ENCODE measurements around the gene GFOD1. TPM values are rescaled to one million over a fixed set of nuclear protein-coding genes. Genes with fewer than 3 reads are reported as not detected.

The GFOD1 gene
- total RNA-seq, 1 experiment from 2014 or later: 0.62 TPM

- no peaks in the 10 kb centered on the region for H3K4me1 ChIP-seq (ENCODE audit: control insufficient read depth, insufficient read depth, low read length)
- DNase-seq (ENCODE audit: low read depth, low spot score): no peak
- ChIA-PET POLR2A (no interaction called here), CTCF (no interaction called here)
- H3K4me3 ChIP-seq (ENCODE audit: low read depth in 2 of 2, low read length in 2 of 2): no peak overlapping the region
- in situ Hi-C loops (cut with HindIII; ENCODE audit: low pct_unique_long_range_greater_than_20kb, low sequenced_read_pairs) (no loop called here), intact Hi-C loops (cut with micrococcal nuclease; ENCODE audit: unreplicated experiment) (no loop called here)
- ATAC-seq: no peak
- H3K27me3 ChIP-seq (ENCODE audit: control insufficient read depth, insufficient read depth, low read length): no peaks in the 10 kb centered on the region
- no peaks in the 10 kb centered on the region for H3K9me3 ChIP-seq (ENCODE audit: control insufficient read depth, insufficient read depth, low read depth, low read length)
- no peak overlapping the region for H3K27ac ChIP-seq (ENCODE audit: low read length)
- no peaks in the 10 kb centered on the region for H3K36me3 ChIP-seq (ENCODE audit: control insufficient read depth, insufficient read depth, low read length)
- BruUV-seq (replicated peaks): no TSS peak
- no peak for TF ChIP-seq REST (IDR thresholded peaks at IDR 0.05; ENCODE audit: insufficient read depth in 1 of 2, low read depth in 2 of 2, low read length in 1 of 2)
- TF ChIP-seq SIN3A (IDR thresholded peaks at IDR 0.05; ENCODE audit: borderline replicate concordance, insufficient read depth, low read depth, low read length): no peak
- TF ChIP-seq CTCF (IDR thresholded peaks at IDR 0.05): no peak
- no peak for TF ChIP-seq POLR2AphosphoS5 (IDR thresholded peaks at IDR 0.05; ENCODE audit: low read depth, low read length)
- TF ChIP-seq TCF7L2 (IDR thresholded peaks at IDR 0.05; ENCODE audit: low read depth, low read length): no peak
Observed at GRCh38 chr6:13360671-13361540, 126.5 kb downstream of the GFOD1 start.

- TF ChIP-seq TCF7L2 (IDR thresholded peaks at IDR 0.05; ENCODE audit: low read depth, low read length) (no peak), CTCF (IDR thresholded peaks at IDR 0.05) (no peak), SIN3A (IDR thresholded peaks at IDR 0.05; ENCODE audit: borderline replicate concordance, insufficient read depth, low read depth, low read length) (no peak), REST (IDR thresholded peaks at IDR 0.05; ENCODE audit: insufficient read depth in 1 of 2, low read depth in 2 of 2, low read length in 1 of 2) (no peak)
- H3K4me1 ChIP-seq (ENCODE audit: control insufficient read depth, insufficient read depth, low read length): no peaks in the 10 kb centered on the region
- CTCF ChIA-PET: no interaction called here
- no peaks in the 10 kb centered on the region for H3K9me3 ChIP-seq (ENCODE audit: control insufficient read depth, insufficient read depth, low read depth, low read length)
- intact Hi-C loops (cut with micrococcal nuclease; ENCODE audit: unreplicated experiment) (no loop called here), in situ Hi-C loops (cut with HindIII; ENCODE audit: low pct_unique_long_range_greater_than_20kb, low sequenced_read_pairs) (no loop called here)
- ATAC-seq (no peak), DNase-seq (ENCODE audit: low read depth, low spot score) (no peak)
- no peaks in the 10 kb centered on the region for H3K36me3 ChIP-seq (ENCODE audit: control insufficient read depth, insufficient read depth, low read length)
- POLR2A ChIA-PET: no interaction called here
- no TSS peak for BruUV-seq (replicated peaks)
- H3K27ac ChIP-seq (ENCODE audit: low read length): no peak overlapping the region
- H3K27me3 ChIP-seq (ENCODE audit: control insufficient read depth, insufficient read depth, low read length): no peaks in the 10 kb centered on the region
- no peak overlapping the region for H3K4me3 ChIP-seq (ENCODE audit: low read depth in 2 of 2, low read length in 2 of 2)
Observed at GRCh38 chr6:13359287-13359686, 128.1 kb downstream of the GFOD1 start.

Data from Panc1 (cell line).